Raji (cell line): Measurements from ENCODE around the gene PRKN.

Source experiments
- POLR2A ChIP-seq: IDR thresholded peaks from 2 replicates; pipeline ENCODE4 v1.6.1; 2011; ENCODE audit warnings: low read depth, low read length, control low read depth; ENCODE audit not compliant: insufficient read depth

The PRKN gene

GRCh38 chr6:161917645-161918044 lies 809.9 kb downstream of the PRKN start:
- no peak for TF ChIP-seq POLR2A

- TF ChIP-seq POLR2A = no peak
Measured at GRCh38 chr6:161915456-161915964, 812.1 kb downstream of the PRKN start.

GRCh38 chr6:161908872-161909271 lies 818.7 kb downstream of the PRKN start:
- TF ChIP-seq POLR2A = no peak

GRCh38 chr6:161906571-161906970 lies 821.0 kb downstream of the PRKN start:
- TF ChIP-seq POLR2A = no peak

- no peak for TF ChIP-seq POLR2A
Measured at GRCh38 chr6:161903584-161904212, 823.9 kb downstream of the PRKN start.

- TF ChIP-seq POLR2A = no peak
Measured at GRCh38 chr6:161901740-161902426, 825.7 kb downstream of the PRKN start.

GRCh38 chr6:161894436-161894835 lies 833.1 kb downstream of the PRKN start:
- no peak for TF ChIP-seq POLR2A

GRCh38 chr6:161891542-161891941 lies 836.0 kb downstream of the PRKN start:
- TF ChIP-seq POLR2A = no peak

- no peak for TF ChIP-seq POLR2A
Measured at GRCh38 chr6:161890832-161891297, 836.7 kb downstream of the PRKN start.

- no peak for TF ChIP-seq POLR2A
Measured at GRCh38 chr6:161890133-161890831, 837.3 kb downstream of the PRKN start.

- TF ChIP-seq POLR2A = no peak
Measured at GRCh38 chr6:161889324-161889723, 838.2 kb downstream of the PRKN start.

- TF ChIP-seq POLR2A = no peak
Measured at GRCh38 chr6:161884782-161885181, 842.8 kb downstream of the PRKN start.

- no peak for TF ChIP-seq POLR2A
Measured at GRCh38 chr6:161882196-161882765, 845.3 kb downstream of the PRKN start.

GRCh38 chr6:161880056-161880455 lies 847.5 kb downstream of the PRKN start:
- no peak for TF ChIP-seq POLR2A

- TF ChIP-seq POLR2A = no peak
Measured at GRCh38 chr6:161876231-161876630, 851.3 kb downstream of the PRKN start.

GRCh38 chr6:161870236-161870901 lies 857.2 kb downstream of the PRKN start:
- no peak for TF ChIP-seq POLR2A

- no peak for TF ChIP-seq POLR2A
Measured at GRCh38 chr6:161869491-161869890, 858.1 kb downstream of the PRKN start.
